SU-DHL-6 (cell line): ENCODE measurements around the gene ARHGAP44.

Experiments used
- H2AFZ ChIP-seq: fragments of 200-600 bp; sonication (generic); 2 replicates; pipeline ENCODE4 v1.6.1; 2014; ENCODE audit warnings: low read depth, mild to moderate bottlenecking, moderate library complexity, mixed read lengths, antibody characterized with exemption, low read length; ENCODE audit not compliant: severe bottlenecking
- H3F3A ChIP-seq: fragments of 200-600 bp; shearing (Covaris generic); 2 replicates; pipeline ENCODE4 v1.6.0; 2016; ENCODE audit warnings: antibody characterized with exemption, mild to moderate bottlenecking; ENCODE audit not compliant: insufficient read depth
- H3K27ac ChIP-seq: fragments of 200-600 bp; sonication (generic); 2 replicates; pipeline ENCODE4 v1.5.1; 2016; ENCODE audit warnings: low read depth, mild to moderate bottlenecking, low read length, moderate library complexity, mixed read lengths
- H3K27me3 ChIP-seq: fragments of 200-600 bp; sonication (generic), shearing (Covaris generic); 2 replicates; pipeline ENCODE4 v1.6.0; 2014; ENCODE audit warnings: mild to moderate bottlenecking, low read length
- H3K36me3 ChIP-seq: fragments of 200-600 bp; sonication (generic); 2 replicates; pipeline ENCODE4 v1.6.1; 2014; ENCODE audit warnings: mild to moderate bottlenecking, low read length, mixed read lengths
- H3K4me2 ChIP-seq: fragments of 300-600, 200-600 bp; shearing (Covaris generic), sonication (generic); 2 replicates; pipeline ENCODE4 v1.6.0; 2014; ENCODE audit warnings: low read length, low read depth, mild to moderate bottlenecking; ENCODE audit not compliant: poor library complexity, severe bottlenecking
- H3K4me3 ChIP-seq: fragments of 200-600 bp; sonication (generic); 2 replicates; pipeline ENCODE4 v1.5.1; 2014; ENCODE audit warnings: antibody characterized with exemption, low read length, mild to moderate bottlenecking, mixed read lengths; ENCODE audit not compliant: insufficient read depth, poor library complexity, severe bottlenecking
- H3K79me2 ChIP-seq: fragments of 200-600 bp; sonication (generic); 2 replicates; pipeline ENCODE4 v1.6.1; 2014; ENCODE audit warnings: mild to moderate bottlenecking, low read length, moderate library complexity; ENCODE audit not compliant: insufficient read depth
- H3K9ac ChIP-seq: fragments of 200-600 bp; sonication (generic); 2 replicates; pipeline ENCODE4 v1.7.0; 2014; ENCODE audit warnings: mild to moderate bottlenecking, low read length
- H3K9me2 ChIP-seq: fragments of 200-600 bp; sonication (generic); replicated peaks from 2 replicates; pipeline ENCODE4 v1.6.1; 2014; ENCODE audit warnings: low read length; ENCODE audit not compliant: insufficient read depth
- H3K9me3 ChIP-seq: fragments of 200-600 bp; sonication (generic); 2 replicates; pipeline ENCODE4 v1.6.1; 2014; ENCODE audit warnings: low read length, mixed read lengths; ENCODE audit not compliant: insufficient read depth
- H4K20me1 ChIP-seq: fragments of 200-600 bp; sonication (generic); 2 replicates; pipeline ENCODE4 v1.6.1; 2014; ENCODE audit warnings: low read depth, mild to moderate bottlenecking, antibody characterized with exemption, low read length, moderate library complexity, mixed read lengths
- CTCF ChIP-seq: fragments of 200-600 bp; sonication (generic); IDR thresholded peaks from one replicate; pipeline ENCODE4 v1.5.1; 2017; ENCODE audit warnings: antibody characterized with exemption, mild to moderate bottlenecking, low read length, moderate library complexity; ENCODE audit not compliant: insufficient read depth, poor library complexity, severe bottlenecking
- EZH2phosphoT487 ChIP-seq: fragments of 200-600 bp; sonication (generic), shearing (Covaris generic); conservative IDR thresholded peaks from 2 replicates; pipeline ENCODE4 v1.6.1; 2018; ENCODE audit warnings: mild to moderate bottlenecking, antibody characterized with exemption, low read length, moderate library complexity, mixed read lengths

The ARHGAP44 gene

GRCh38 chr17:13000561-13000960, 211.3 kb downstream of the ARHGAP44 start:
- TF ChIP-seq EZH2phosphoT487 (no peak), CTCF (no peak)
- Histone ChIP-seq H3F3A (0 out of 2 replicates have a peak, but pooled peaks cover 1% of the 10 kb centered on the region), H3K27ac (no peak overlapping the region), H3K27me3 (no peaks in the 10 kb centered on the region), H3K79me2 (no peaks in the 10 kb centered on the region), H3K9ac (no peak overlapping the region), H3K36me3 (peaks cover 27% of the 10 kb centered on the region; the same call in 1 of the 2 replicates), H3K4me3 (no peak overlapping the region), H2AFZ (no peak overlapping the region), H4K20me1 (no peaks in the 10 kb centered on the region), H3K9me3 (no peaks in the 10 kb centered on the region), H3K4me2 (no peak overlapping the region), H3K9me2 (no peaks in the 10 kb centered on the region)

GRCh38 chr17:13001991-13002615, 212.8 kb downstream of the ARHGAP44 start:
- no peak overlapping the region for H2AFZ ChIP-seq
- no peak overlapping the region for H3K9ac ChIP-seq
- no peaks in the 10 kb centered on the region for H3K27me3 ChIP-seq
- no peak overlapping the region for H3K4me3 ChIP-seq
- H3K27ac ChIP-seq, result no peak overlapping the region
- H3K9me3 ChIP-seq, result no peaks in the 10 kb centered on the region
- H3K36me3 ChIP-seq, result peaks cover 27% of the 10 kb centered on the region; the same call in 1 of the 2 replicates
- no peaks in the 10 kb centered on the region for H3K9me2 ChIP-seq
- H4K20me1 ChIP-seq, result no peaks in the 10 kb centered on the region
- H3K4me2 ChIP-seq, result no peak overlapping the region
- TF ChIP-seq CTCF (no peak), EZH2phosphoT487 (no peak)
- H3F3A ChIP-seq, result 0 out of 2 replicates have a peak, but pooled peaks cover 3% of the 10 kb centered on the region
- H3K79me2 ChIP-seq, result no peaks in the 10 kb centered on the region

- Histone ChIP-seq H3K9me2 (no peaks in the 10 kb centered on the region), H3K9ac (no peak overlapping the region), H3F3A (0 out of 2 replicates have a peak, but pooled peaks cover 3% of the 10 kb centered on the region), H4K20me1 (no peaks in the 10 kb centered on the region), H3K27ac (no peak overlapping the region), H2AFZ (no peak overlapping the region), H3K79me2 (no peaks in the 10 kb centered on the region), H3K36me3 (peaks cover 27% of the 10 kb centered on the region; the same call in 1 of the 2 replicates), H3K9me3 (no peaks in the 10 kb centered on the region), H3K27me3 (no peaks in the 10 kb centered on the region), H3K4me3 (no peak overlapping the region), H3K4me2 (no peak overlapping the region)
- TF ChIP-seq EZH2phosphoT487 (no peak), CTCF (peak; percentile 84)
These were observed 213.6 kb downstream of the ARHGAP44 start for GRCh38 chr17:13002761-13003453.
